Tibial artery (tissue), 4 donors: ENCODE measurements around the gene PKMYT1.

Source experiments
- DNase-seq, 2 donors: peaks; one replicate each; pipeline ENCODE4 v3.0.0-alpha.2; 2019
- H3K27ac ChIP-seq, 2 donors: fragments of 200-600 bp; sonication (generic) in 1 of 2; 1 replicate in 1 of 2; 2 replicates in 1 of 2; pipeline ENCODE4 v1.5.1; 2018 to 2019; ENCODE audit warnings: mild to moderate bottlenecking in 1 of 2
- H3K27me3 ChIP-seq, 2 donors: fragments of 200-600 bp; sonication (generic) in 1 of 2; one replicate each; pipeline versions ENCODE4 v1.5.1 to v1.6.0; 2016 to 2019
- H3K36me3 ChIP-seq, 3 donors: fragments of 200-600 bp; sonication (generic) in 2 of 3; one replicate each; pipeline ENCODE4 v1.5.1; 2016 to 2019; ENCODE audit warnings: mild to moderate bottlenecking in 2 of 3
- H3K4me1 ChIP-seq, 4 donors: fragments of 200-600 bp; sonication (generic) in 2 of 4; 1 replicate in 3 of 4; 2 replicates in 1 of 4; pipeline ENCODE4 v1.5.1; 2016 to 2019
- H3K4me3 ChIP-seq, 2 donors: fragments of 200-600 bp; sonication (generic) in 1 of 2; 1 replicate in 1 of 2; 2 replicates in 1 of 2; pipeline ENCODE4 v1.5.1; 2018 to 2019; ENCODE audit warnings: mild to moderate bottlenecking in 2 of 2
- H3K9me3 ChIP-seq, 3 donors: fragments of 200-600 bp; sonication (generic) in 1 of 3; one replicate each; pipeline ENCODE4 v1.5.1; 2016 to 2019
- CTCF ChIP-seq, 2 experiments: fragments of 200-600 bp in 1 of 2; fragments of 450-650 bp in 1 of 2; IDR thresholded peaks; one replicate each; pipeline ENCODE4 v1.5.1; 2017 to 2019; ENCODE audit warnings: antibody characterized with exemption in 2 of 2, mild to moderate bottlenecking in 1 of 2, moderate library complexity in 1 of 2
- intact Hi-C: fragments of 100-400 bp; cut with DNase I; formaldehyde crosslinking; loops from one replicate; pipeline ENCODE4 v1.15.0; 2023; ENCODE audit warnings: low total_unique reads

The PKMYT1 gene

GRCh38 chr16:2962334-2963073 is 17.7 kb downstream of the PKMYT1 start:
- no peak for TF ChIP-seq CTCF (IDR thresholded peaks at IDR 0.05)
- intact Hi-C loops: no loop called here
- no peaks in the 10 kb centered on the region for H3K36me3 ChIP-seq
- no peak overlapping the region for H3K4me3 ChIP-seq
- no peaks in the 10 kb centered on the region for H3K9me3 ChIP-seq
- H3K4me1 ChIP-seq: peaks cover 8 to 46% (median 35%) of the 10 kb centered on the region in 4 donors
- H3K27me3 ChIP-seq: peaks cover 18 to 88% of the 10 kb centered on the region in 2 donors
- no peak for DNase-seq
- H3K27ac ChIP-seq: no peak overlapping the region

- no peak overlapping the region for H3K27ac ChIP-seq
- intact Hi-C loops: no loop called here
- H3K36me3 ChIP-seq: no peaks in the 10 kb centered on the region
- DNase-seq: no peak
- H3K4me3 ChIP-seq: no peak overlapping the region
- no peaks in the 10 kb centered on the region for H3K9me3 ChIP-seq
- TF ChIP-seq CTCF (IDR thresholded peaks at IDR 0.05): no peak
- H3K4me1 ChIP-seq: peaks cover 8 to 30% (median 25%) of the 10 kb centered on the region in 4 donors
- peaks cover 11 to 84% of the 10 kb centered on the region in 2 donors for H3K27me3 ChIP-seq
Measured at GRCh38 chr16:2960183-2961010, 19.8 kb downstream of the PKMYT1 start.

GRCh38 chr16:2959206-2959605 is 21.0 kb downstream of the PKMYT1 start:
- Histone ChIP-seq H3K27ac (no peak overlapping the region), H3K36me3 (no peaks in the 10 kb centered on the region), H3K4me3 (no peak overlapping the region), H3K4me1 (peaks cover 5 to 18% (median 15%) of the 10 kb centered on the region in 4 donors), H3K27me3 (peaks cover 10 to 84% of the 10 kb centered on the region in 2 donors), H3K9me3 (no peaks in the 10 kb centered on the region)
- intact Hi-C loops: no loop called here
- no peak for TF ChIP-seq CTCF (IDR thresholded peaks at IDR 0.05)
- no peak for DNase-seq

- Histone ChIP-seq H3K36me3 (no peaks in the 10 kb centered on the region), H3K4me3 (no peak overlapping the region), H3K9me3 (no peaks in the 10 kb centered on the region), H3K27ac (no peak overlapping the region), H3K27me3 (peaks cover 0 to 66% of the 10 kb centered on the region in 2 donors), H3K4me1 (no peaks in the 10 kb centered on the region)
- intact Hi-C loops: no loop called here
- TF ChIP-seq CTCF (IDR thresholded peaks at IDR 0.05): no peak
- DNase-seq: no peak
Measured at GRCh38 chr16:2956579-2956956, 23.7 kb downstream of the PKMYT1 start.

- Histone ChIP-seq H3K4me3 (no peak overlapping the region), H3K36me3 (no peaks in the 10 kb centered on the region), H3K27me3 (peaks cover 0 to 60% of the 10 kb centered on the region in 2 donors), H3K9me3 (no peaks in the 10 kb centered on the region), H3K27ac (no peak overlapping the region), H3K4me1 (no peaks in the 10 kb centered on the region)
- intact Hi-C loops: no loop called here
- no peak for DNase-seq
- no peak for TF ChIP-seq CTCF (IDR thresholded peaks at IDR 0.05)
Measured at GRCh38 chr16:2955779-2956578, 24.3 kb downstream of the PKMYT1 start.
